B cell (primary cell): Measurements from ENCODE around the gene CREB5. TPM values are rescaled to one million over a fixed set of nuclear protein-coding genes. Genes with fewer than 3 reads are reported as not detected.

ENCODE experiments used
- ATAC-seq: fragments of 200-7000 bp; cut with Tn5 transposase; one replicate; pipeline ENCODE4 v1.10.0; 2021; ENCODE audit warnings: low read depth, mild to moderate bottlenecking, moderate number of reproducible peaks, moderate library complexity
- CTCF ChIA-PET: fragments of 350-600 bp; sonication (Branson Sonifier 250); formaldehyde crosslinking; loops from one replicate; lab custom pipeline; 2021; ENCODE audit warnings: antibody characterized with exemption, inconsistent platforms; lab: Charles Lee
- POLR2A ChIA-PET: fragments of 350-600 bp; sonication (Branson Sonifier 250); formaldehyde crosslinking; loops from one replicate; lab custom pipeline; 2021; ENCODE audit warnings: antibody characterized with exemption; lab: Charles Lee
- DNase-seq: peaks from one replicate; pipeline ENCODE4 v3.0.0; 2013
- H2AFZ ChIP-seq: 2 replicates; pipeline ENCODE4 v1.6.1; 2012; ENCODE audit warnings: mild to moderate bottlenecking, low read depth, low read length; ENCODE audit not compliant: insufficient read depth, poor library complexity, severe bottlenecking
- H3K27ac ChIP-seq, 2 donors: 1 replicate in 1 of 2; 2 replicates in 1 of 2; pipeline ENCODE4 v1.5.1; 2012 to 2013; ENCODE audit warnings: low read length in 2 of 2, mild to moderate bottlenecking in 2 of 2, moderate library complexity in 1 of 2
- H3K27me3 ChIP-seq, 4 experiments: fragments of 200-600 bp in 1 of 4; sonication (generic) in 1 of 4; replicated peaks in 1 of 4; 1 replicate in 2 of 4; 2 replicates in 2 of 4; pipeline versions ENCODE4 v1.6.1 to v1.7.0; 2013 to 2016; ENCODE audit warnings: low read length in 3 of 4, mild to moderate bottlenecking in 2 of 4, mixed read lengths in 1 of 4, moderate library complexity in 1 of 4; ENCODE audit not compliant: insufficient read depth in 4 of 4, control insufficient read depth in 3 of 4; ENCODE audit errors: control extremely low read depth in 1 of 4
- H3K36me3 ChIP-seq, 2 experiments: replicated peaks in 1 of 2; 1 replicate in 1 of 2; 2 replicates in 1 of 2; pipeline versions ENCODE4 v1.6.1 to v1.7.1; 2013; ENCODE audit warnings: low read length in 1 of 2; ENCODE audit not compliant: insufficient read depth in 2 of 2, control insufficient read depth in 1 of 2; ENCODE audit errors: control extremely low read depth in 1 of 2, extremely low read depth in 1 of 2
- H3K4me1 ChIP-seq, 2 donors: fragments of 200-600 bp in 1 of 2; sonication (generic) in 1 of 2; 1 replicate in 1 of 2; 2 replicates in 1 of 2; pipeline versions ENCODE4 v1.5.1 to v1.6.1; 2013 to 2017; ENCODE audit warnings: low read length in 2 of 2; ENCODE audit not compliant: control insufficient read depth in 2 of 2, insufficient read depth in 2 of 2
- H3K4me2 ChIP-seq: replicated peaks from 2 replicates; pipeline ENCODE3; 2012; ENCODE audit warnings: mild to moderate bottlenecking, low read depth, low read length; ENCODE audit not compliant: poor library complexity, severe bottlenecking
- H3K4me3 ChIP-seq, 5 experiments: fragments of 200-600 bp in 1 of 5; sonication (generic) in 1 of 5; 1 replicate in 3 of 5; 2 replicates in 2 of 5; pipeline versions ENCODE4 v1.5.1 to v1.7.0; 2011 to 2016; ENCODE audit warnings: low read length in 4 of 5, mild to moderate bottlenecking in 4 of 5, low read depth in 2 of 5, control low read depth in 1 of 5, moderate library complexity in 1 of 5; ENCODE audit not compliant: insufficient read depth in 1 of 5; ENCODE audit errors: control extremely low read depth in 1 of 5, extremely low read depth in 1 of 5
- H3K79me2 ChIP-seq: fragments of 200-600 bp; sonication (generic); one replicate; pipeline ENCODE4 v1.6.0; 2016; ENCODE audit warnings: low read length; ENCODE audit not compliant: control insufficient read depth, insufficient read depth
- H3K9ac ChIP-seq: fragments of 200-600 bp; sonication (generic); 2 replicates; pipeline ENCODE4 v1.6.1; 2017; ENCODE audit warnings: mild to moderate bottlenecking, low read length, moderate library complexity
- H3K9me3 ChIP-seq, 3 donors: one replicate each; pipeline versions ENCODE4 v1.6.1 to v1.7.1; 2013; ENCODE audit warnings: low read length in 2 of 3; ENCODE audit not compliant: control insufficient read depth in 2 of 3, insufficient read depth in 1 of 3; ENCODE audit errors: control extremely low read depth in 1 of 3
- H4K20me1 ChIP-seq: 2 replicates; pipeline ENCODE4 v1.6.0; 2012; ENCODE audit warnings: mild to moderate bottlenecking, low read length; ENCODE audit not compliant: insufficient read depth, control insufficient read depth, poor library complexity, severe bottlenecking
- H3K27ac Mint-ChIP-seq: one replicate; pipeline ENCODE4 v1.8.0; 2021; ENCODE audit warnings: mixed read lengths
- H3K27me3 Mint-ChIP-seq: one replicate; pipeline ENCODE4 v1.8.0; 2021; ENCODE audit warnings: mixed read lengths
- H3K4me1 Mint-ChIP-seq: one replicate; pipeline ENCODE4 v1.8.0; 2021; ENCODE audit warnings: mixed read lengths
- H3K4me3 Mint-ChIP-seq: one replicate; pipeline ENCODE4 v1.8.0; 2021; ENCODE audit warnings: mixed read lengths
- H3K9me3 Mint-ChIP-seq: one replicate; pipeline ENCODE4 v1.8.0; 2022; ENCODE audit warnings: mixed read lengths; ENCODE audit not compliant: insufficient read depth
- EZH2 ChIP-seq: IDR thresholded peaks from 2 replicates; pipeline ENCODE4 v1.6.1; 2012; ENCODE audit warnings: borderline replicate concordance, low read depth, mild to moderate bottlenecking, moderate library complexity, low read length; ENCODE audit not compliant: insufficient read depth, poor library complexity, severe bottlenecking
- WGBS: methylation state at CpG from one replicate; pipeline ENCODE4 v1.1.5; 2013; ENCODE audit warnings: missing lambda C conversion rate; ENCODE audit not compliant: insufficient coverage; 5-methylcytosine and 5-hydroxymethylcytosine counted together
- intact Hi-C: fragments of 100-400 bp; cut with micrococcal nuclease; formaldehyde crosslinking; loops from one replicate; pipeline ENCODE4 v1.10.0; 2022
- polyA plus RNA-seq: library from polyadenylated mRNA; depleted of rRNA; stranded (reverse); fragments of >200 nt; gene quantifications from 2 replicates; pipeline ENCODE4 v1.2.3, GENCODE V29; 2012
- total RNA-seq, 2 donors: library from RNA; stranded (reverse); fragments of 120-200 nt in 1 of 2; gene quantifications; 1 replicate in 1 of 2; 2 replicates in 1 of 2; pipeline versions ENCODE4 v1.2.3 to v1.2.4, GENCODE V29; 2013 to 2022
- TF ChIP-seq, protein P1 (sequence below): fragments of 200-600 bp; IDR thresholded peaks from one replicate; pipeline ENCODE4 v1.8.0; 2022; ENCODE audit warnings: antibody characterized with exemption, mild to moderate bottlenecking

The CREB5 gene
- total and polyA plus RNA-seq, 2 donors (not counting 1 experiment from before 2014, with no cell fraction given), result 0.05 to 0.95 TPM

DNA sequence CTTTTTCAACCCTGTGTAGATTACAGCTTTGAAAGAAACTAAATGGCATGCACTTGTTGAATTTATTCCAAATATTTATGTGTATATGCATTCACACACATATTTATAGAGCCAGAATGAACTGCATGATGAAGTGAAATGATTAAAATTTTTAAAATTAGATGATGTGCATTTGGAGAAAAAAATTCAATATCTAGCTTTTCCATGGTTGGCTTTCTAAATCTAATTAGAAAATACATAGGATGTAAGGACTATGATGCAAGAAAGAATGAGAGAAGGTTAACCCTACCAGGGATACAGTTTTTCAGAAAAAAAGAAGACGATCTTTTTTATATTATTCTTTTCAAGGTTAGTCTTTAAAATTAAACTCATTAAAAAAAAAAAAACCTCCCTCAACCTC, 341.3 kb downstream of the CREB5 start:
- Mint-ChIP-seq H3K27ac (no peak overlapping the region), H3K9me3 (no peaks in the 10 kb centered on the region), H3K4me3 (no peak overlapping the region), H3K27me3 (no peaks in the 10 kb centered on the region), H3K4me1 (peaks cover 3% of the 10 kb centered on the region)
- Histone ChIP-seq H3K36me3 (no peaks in the 10 kb centered on the region), H3K9me3 (no peaks in the 10 kb centered on the region), H3K79me2 (no peaks in the 10 kb centered on the region), H3K4me2 (no peak overlapping the region), H4K20me1 (no peaks in the 10 kb centered on the region), H3K9ac (no peak overlapping the region), H3K4me1 (no peaks in the 10 kb centered on the region), H3K4me3 (no peak overlapping the region), H2AFZ (no peak overlapping the region), H3K27ac (no peak overlapping the region), H3K27me3 (no peaks in the 10 kb centered on the region)
- DNase-seq (no peak), ATAC-seq (no peak)
- CTCF ChIA-PET, result interaction anchor here (0.5 kb wide), 1 partner anchor 94 kb away, joined by 6 read pairs; no protein-coding TSS in a partner anchor
- intact Hi-C loops, result no loop called here
- no CpG with 5 or more reads among the region's 1 CpG for WGBS
- POLR2A ChIA-PET, result no interaction called here
- TF ChIP-seq, protein P1, sequence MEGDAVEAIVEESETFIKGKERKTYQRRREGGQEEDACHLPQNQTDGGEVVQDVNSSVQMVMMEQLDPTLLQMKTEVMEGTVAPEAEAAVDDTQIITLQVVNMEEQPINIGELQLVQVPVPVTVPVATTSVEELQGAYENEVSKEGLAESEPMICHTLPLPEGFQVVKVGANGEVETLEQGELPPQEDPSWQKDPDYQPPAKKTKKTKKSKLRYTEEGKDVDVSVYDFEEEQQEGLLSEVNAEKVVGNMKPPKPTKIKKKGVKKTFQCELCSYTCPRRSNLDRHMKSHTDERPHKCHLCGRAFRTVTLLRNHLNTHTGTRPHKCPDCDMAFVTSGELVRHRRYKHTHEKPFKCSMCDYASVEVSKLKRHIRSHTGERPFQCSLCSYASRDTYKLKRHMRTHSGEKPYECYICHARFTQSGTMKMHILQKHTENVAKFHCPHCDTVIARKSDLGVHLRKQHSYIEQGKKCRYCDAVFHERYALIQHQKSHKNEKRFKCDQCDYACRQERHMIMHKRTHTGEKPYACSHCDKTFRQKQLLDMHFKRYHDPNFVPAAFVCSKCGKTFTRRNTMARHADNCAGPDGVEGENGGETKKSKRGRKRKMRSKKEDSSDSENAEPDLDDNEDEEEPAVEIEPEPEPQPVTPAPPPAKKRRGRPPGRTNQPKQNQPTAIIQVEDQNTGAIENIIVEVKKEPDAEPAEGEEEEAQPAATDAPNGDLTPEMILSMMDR, result no peak
- TF ChIP-seq EZH2, result no peak

GRCh38 chr7:28754027-28754426, 341.7 kb downstream of the CREB5 start:
- no peak overlapping the region for H3K27ac Mint-ChIP-seq
- ATAC-seq (no peak), DNase-seq (no peak)
- Histone ChIP-seq H4K20me1 (no peaks in the 10 kb centered on the region), H3K4me2 (no peak overlapping the region), H3K79me2 (no peaks in the 10 kb centered on the region), H3K9ac (no peak overlapping the region), H3K27me3 (no peaks in the 10 kb centered on the region), H2AFZ (no peak overlapping the region), H3K4me3 (no peak overlapping the region), H3K27ac (no peak overlapping the region), H3K36me3 (no peaks in the 10 kb centered on the region), H3K9me3 (no peaks in the 10 kb centered on the region), H3K4me1 (no peaks in the 10 kb centered on the region)
- H3K4me1 Mint-ChIP-seq, result peaks cover 3% of the 10 kb centered on the region
- no peaks in the 10 kb centered on the region for H3K27me3 Mint-ChIP-seq
- H3K9me3 Mint-ChIP-seq, result no peaks in the 10 kb centered on the region
- no peak for TF ChIP-seq EZH2
- intact Hi-C loops, result no loop called here
- ChIA-PET POLR2A (no interaction called here), CTCF (interaction anchor here (0.5 kb wide), 1 partner anchor 93 kb away, joined by 6 read pairs; no protein-coding TSS in a partner anchor)
- WGBS, result 100% methylated on average over 1 of the region's 3 CpGs
- H3K4me3 Mint-ChIP-seq, result no peak overlapping the region
